ENCODE results near the gene USP11. TPM values are rescaled to one million over a fixed set of nuclear protein-coding genes. Genes with fewer than 3 reads are reported as not detected.

USP11 gene
- total and polyA plus RNA-seq, 2 of the 8 experiments (the other 6 are each of a cell fraction or from before 2014, with no cell fraction given), result 40.9 to 84.0 TPM

DNA sequence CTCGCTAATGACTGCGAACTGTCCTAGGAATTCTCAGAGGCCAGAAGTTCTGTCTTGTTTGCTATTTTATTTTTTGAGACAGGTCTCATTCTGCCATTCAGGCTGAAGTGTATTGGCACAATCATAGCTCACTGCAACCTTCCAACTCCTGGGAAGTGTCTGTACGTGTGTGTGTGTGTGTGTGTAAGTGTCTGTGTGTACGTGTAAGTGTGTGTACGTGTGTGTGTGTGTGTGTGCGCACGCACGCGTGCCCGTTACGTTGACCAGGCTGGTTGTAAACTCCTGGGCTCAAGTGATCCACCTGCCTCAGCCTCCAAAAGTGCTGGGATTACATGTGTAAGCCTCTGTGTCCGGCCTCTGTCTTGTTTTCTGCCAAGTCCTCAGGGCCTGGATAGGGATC lies 24.7 kb upstream of the USP11 start:
- no peak overlapping the region for H3K18ac ChIP-seq (ENCODE audit: extremely low read depth, low read length)
- TF ChIP-seq GABPA (IDR thresholded peaks at IDR 0.05; ENCODE audit: borderline replicate concordance, insufficient read depth, low read length) (no peak), NANOG (IDR thresholded peaks at IDR 0.05; ENCODE audit: insufficient read depth, low read depth, low read length, poor library complexity, severe bottlenecking) (no peak), BRCA1 (IDR thresholded peaks at IDR 0.05; ENCODE audit: low read depth, low read length) (no peak), CBX5 (IDR thresholded peaks at IDR 0.05; ENCODE audit: low read depth, low read length) (no peak), POU5F1 (IDR thresholded peaks at IDR 0.05; ENCODE audit: low read depth, low read length) (no peak), SIN3A (conservative IDR thresholded peaks at IDR 0.05 in 1 of 2, IDR thresholded peaks at IDR 0.05 in 1 of 2; ENCODE audit: low read depth in 1 of 2, low read length in 2 of 2) (no peak), CREB1 (IDR thresholded peaks at IDR 0.05) (no peak), RAD21 (IDR thresholded peaks at IDR 0.05 in 1 of 2, conservative IDR thresholded peaks at IDR 0.05 in 1 of 2; ENCODE audit: low read depth in 2 of 2, low read length in 2 of 2) (no peak), MAFK (IDR thresholded peaks at IDR 0.05; ENCODE audit: low read depth, low read length) (no peak), KDM4A (IDR thresholded peaks at IDR 0.05; ENCODE audit: low read depth, low read length, severe bottlenecking) (no peak), TEAD4 (IDR thresholded peaks at IDR 0.05; ENCODE audit: low read depth, low read length) (no peak), GTF2F1 (IDR thresholded peaks at IDR 0.05; ENCODE audit: borderline replicate concordance, low read depth, low read length) (no peak)
- no peak overlapping the region for H3K27ac ChIP-seq (ENCODE audit: low read depth, low read length)
- H3K27me3 ChIP-seq (replicated peaks in 1 of 4; ENCODE audit: control insufficient read depth in 3 of 4, extremely low read depth in 1 of 4, insufficient read depth in 3 of 4, low read length in 3 of 4), result no peaks in the 10 kb centered on the region
- peaks cover 43 to 96% (median 75%) of the 10 kb centered on the region in 4 experiments for H3K36me3 ChIP-seq (ENCODE audit: control insufficient read depth in 2 of 4, insufficient read depth in 4 of 4, low read length in 3 of 4)
- H3K14ac ChIP-seq (ENCODE audit: insufficient read length), result no peak overlapping the region
- no peak overlapping the region for H2BK12ac ChIP-seq (ENCODE audit: low read depth, low read length)
- H3K4me3 ChIP-seq (ENCODE audit: extremely low read depth in 1 of 4, insufficient read depth in 2 of 4, low read depth in 3 of 4, low read length in 4 of 4), result no peak overlapping the region
- no peak overlapping the region for H2AK5ac ChIP-seq (ENCODE audit: low read depth, low read length)
- H3K79me2 ChIP-seq (ENCODE audit: control insufficient read depth in 1 of 2, insufficient read depth in 2 of 2, low read length in 2 of 2), result no peaks in the 10 kb centered on the region
- no peak overlapping the region for H3K56ac ChIP-seq (replicated peaks; ENCODE audit: insufficient read length, low read depth, low read length)
- no peaks in the 10 kb centered on the region; the same call in 1 of the 2 replicates for H3K79me1 ChIP-seq (ENCODE audit: low read depth, low read length)
- H2BK20ac ChIP-seq (ENCODE audit: low read length), result no peak overlapping the region
- H3K9me3 ChIP-seq (ENCODE audit: insufficient read depth in 2 of 2, low read depth in 1 of 2, low read length in 1 of 2), result no peaks in the 10 kb centered on the region
- no peak overlapping the region for H2BK5ac ChIP-seq (ENCODE audit: low read depth, low read length)
- WGBS, 2 experiments (ENCODE audit: extremely low coverage in 1 of 2, insufficient coverage in 1 of 2, insufficient read length in 1 of 2, insufficient replicate concordance in 2 of 2, low coverage in 1 of 2, low lambda C conversion rate in 2 of 2, missing lambda C conversion rate in 1 of 2), result 91% methylated on average over 9 of the region's 12 CpGs; no CpG with 5 or more reads in 1 of the 2 experiments
- H2AFZ ChIP-seq (ENCODE audit: low read length), result no peak overlapping the region
- no peaks in the 10 kb centered on the region for H3K23me2 ChIP-seq (ENCODE audit: low read depth, low read length)
- CTCF ChIA-PET (ENCODE audit: partially characterized antibody), result no interaction called here
- no peak overlapping the region for H4K5ac ChIP-seq (ENCODE audit: insufficient read length, low read depth, low read length)
- H3K4ac ChIP-seq (replicated peaks; ENCODE audit: insufficient read length, low read depth, low read length), result no peak overlapping the region
- H3K4me2 ChIP-seq (ENCODE audit: insufficient read depth in 1 of 2, low read depth in 2 of 2, low read length in 2 of 2), result no peak overlapping the region
- POLR2A ChIA-PET (ENCODE audit: partially characterized antibody), result interaction anchor here (0.7 to 6.7 kb wide), 5 partner anchors 9 to 177 kb away, joined by 3 to 63 read pairs (median 8); partner anchors contain the start of gene CDK16
- peaks cover 0 to 13% of the 10 kb centered on the region in 2 experiments for H4K20me1 ChIP-seq (replicated peaks in 1 of 2; ENCODE audit: control insufficient read depth in 1 of 2, insufficient read depth in 2 of 2, low read length in 2 of 2)
- no peak overlapping the region for H2BK15ac ChIP-seq (ENCODE audit: low read length)
- H3K9ac ChIP-seq (replicated peaks in 1 of 4; ENCODE audit: extremely low read depth in 1 of 4, low read depth in 3 of 4, low read length in 3 of 4), result no peak overlapping the region
- no peak for DNase-seq (ENCODE audit: low read depth in 1 of 2, low spot score in 2 of 2)
- H3K4me1 ChIP-seq (replicated peaks in 1 of 4; ENCODE audit: control insufficient read depth in 3 of 4, insufficient read depth in 4 of 4, low read length in 3 of 4), result no peaks in the 10 kb centered on the region
- no peak overlapping the region for H4K91ac ChIP-seq (replicated peaks; ENCODE audit: insufficient read length, low read length)
- H4K8ac ChIP-seq (ENCODE audit: extremely low read depth, insufficient read depth, low read length), result no peak overlapping the region
- no peak overlapping the region for H3K23ac ChIP-seq (ENCODE audit: insufficient read length)
- no peak overlapping the region for H2BK120ac ChIP-seq (replicated peaks; ENCODE audit: low read depth, low read length)
- FAIRE-seq, result no peak

Measured in H1 (cell line).